OCI-M2 (cell line): Measurements from ENCODE around the gene TOP3B.

Source experiments
- DNase-seq: peaks from one replicate; lab custom pipeline; 2025; ENCODE audit not compliant: unreplicated experiment; lab: John Stamatoyannopoulos, UW

Gene TOP3B

GRCh38 chr22:21909871-21910270 is 72.7 kb downstream of the TOP3B start:
- no peak for DNase-seq

- DNase-seq, result no peak
These were observed 74.7 kb downstream of the TOP3B start for GRCh38 chr22:21907638-21908522.
